HFF-Myc (cell line): Measurements from ENCODE around the gene SBF2.

ENCODE experiments used
- DNase-seq: peaks from one replicate; pipeline ENCODE4 v3.0.0-alpha.2; 2011; ENCODE audit warnings: low read depth; ENCODE audit errors: extremely low read depth
- H3K4me3 ChIP-seq: replicated peaks from 2 replicates; pipeline ENCODE4 v1.5.1; 2011; ENCODE audit warnings: low read depth, mild to moderate bottlenecking, control low read depth, low read length
- TF ChIP-seq, protein P1 (sequence below): IDR thresholded peaks from 2 replicates; pipeline ENCODE4 v1.5.1; 2012; ENCODE audit warnings: mild to moderate bottlenecking, low read depth, low read length, control low read depth; ENCODE audit errors: missing control alignments

The SBF2 gene

DNA sequence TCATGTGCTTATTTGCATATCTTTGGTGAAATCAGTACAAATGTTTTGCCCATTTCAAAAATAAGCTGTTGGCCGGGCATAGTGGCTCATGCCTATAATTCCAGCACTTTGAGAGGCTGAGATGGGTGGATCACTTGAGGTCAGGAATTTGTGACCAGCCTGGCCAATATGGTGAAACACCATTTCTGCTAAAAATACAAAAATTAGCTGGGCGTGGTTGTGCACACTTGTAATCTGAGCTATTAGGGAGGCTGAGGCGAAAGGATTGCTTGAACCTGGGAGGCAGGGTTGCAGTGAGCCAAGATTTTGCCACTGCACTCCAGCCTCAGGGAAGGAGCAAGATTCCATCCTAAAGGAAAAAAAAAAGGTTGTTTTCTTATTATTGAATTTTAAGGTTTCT is 494.1 kb downstream of the SBF2 start:
- TF ChIP-seq, protein P1, sequence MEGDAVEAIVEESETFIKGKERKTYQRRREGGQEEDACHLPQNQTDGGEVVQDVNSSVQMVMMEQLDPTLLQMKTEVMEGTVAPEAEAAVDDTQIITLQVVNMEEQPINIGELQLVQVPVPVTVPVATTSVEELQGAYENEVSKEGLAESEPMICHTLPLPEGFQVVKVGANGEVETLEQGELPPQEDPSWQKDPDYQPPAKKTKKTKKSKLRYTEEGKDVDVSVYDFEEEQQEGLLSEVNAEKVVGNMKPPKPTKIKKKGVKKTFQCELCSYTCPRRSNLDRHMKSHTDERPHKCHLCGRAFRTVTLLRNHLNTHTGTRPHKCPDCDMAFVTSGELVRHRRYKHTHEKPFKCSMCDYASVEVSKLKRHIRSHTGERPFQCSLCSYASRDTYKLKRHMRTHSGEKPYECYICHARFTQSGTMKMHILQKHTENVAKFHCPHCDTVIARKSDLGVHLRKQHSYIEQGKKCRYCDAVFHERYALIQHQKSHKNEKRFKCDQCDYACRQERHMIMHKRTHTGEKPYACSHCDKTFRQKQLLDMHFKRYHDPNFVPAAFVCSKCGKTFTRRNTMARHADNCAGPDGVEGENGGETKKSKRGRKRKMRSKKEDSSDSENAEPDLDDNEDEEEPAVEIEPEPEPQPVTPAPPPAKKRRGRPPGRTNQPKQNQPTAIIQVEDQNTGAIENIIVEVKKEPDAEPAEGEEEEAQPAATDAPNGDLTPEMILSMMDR, result no peak
- DNase-seq, result no peak
- no peak overlapping the region for H3K4me3 ChIP-seq

GRCh38 chr11:9797300-9797699 is 496.7 kb downstream of the SBF2 start:
- H3K4me3 ChIP-seq, result no peak overlapping the region
- DNase-seq, result no peak
- TF ChIP-seq, protein P1, result no peak

GRCh38 chr11:9796854-9797253 is 497.2 kb downstream of the SBF2 start:
- no peak for DNase-seq
- H3K4me3 ChIP-seq, result no peak overlapping the region
- TF ChIP-seq, protein P1, result no peak

DNA sequence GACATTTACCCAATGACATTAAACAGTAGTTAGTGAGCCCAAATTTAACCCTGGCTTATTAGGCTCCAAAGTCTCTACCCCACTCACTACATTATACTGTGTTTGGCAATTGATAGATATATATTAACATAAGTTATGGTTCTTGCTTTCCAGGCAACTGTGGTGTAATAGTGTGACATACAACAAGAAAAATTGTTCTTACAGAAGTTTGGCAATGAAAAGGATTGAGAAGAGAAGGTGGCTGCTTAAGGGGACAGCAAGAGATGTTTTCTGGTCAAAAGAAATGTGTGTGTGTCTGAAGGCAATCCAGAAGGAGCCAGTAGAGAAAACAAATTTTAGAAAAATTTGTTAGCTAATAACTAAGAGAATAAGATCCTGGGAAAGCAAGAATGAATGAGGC is 497.8 kb downstream of the SBF2 start:
- TF ChIP-seq, protein P1, result no peak
- DNase-seq, result no peak
- no peak overlapping the region for H3K4me3 ChIP-seq

DNA sequence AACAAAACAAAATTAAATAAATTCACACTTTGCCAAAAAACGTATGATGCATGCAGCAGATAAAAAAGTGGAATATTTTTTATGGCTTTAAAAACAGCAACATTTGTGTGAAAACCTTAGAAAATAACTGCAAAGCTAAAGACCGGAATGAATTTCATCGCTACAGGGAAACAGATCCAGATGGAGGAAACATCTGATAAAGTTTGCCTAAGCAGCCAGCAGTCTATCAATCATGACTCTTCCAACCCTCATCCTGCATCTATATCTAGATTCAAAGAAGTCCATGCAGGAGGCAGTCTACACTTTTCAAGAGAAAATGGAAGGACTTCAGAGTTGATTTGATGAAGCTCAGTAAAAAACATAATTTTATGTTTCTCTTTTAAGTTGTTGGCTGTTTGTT is 503.3 kb downstream of the SBF2 start:
- H3K4me3 ChIP-seq, result no peak overlapping the region
- no peak for DNase-seq
- TF ChIP-seq, protein P1, result no peak

DNA sequence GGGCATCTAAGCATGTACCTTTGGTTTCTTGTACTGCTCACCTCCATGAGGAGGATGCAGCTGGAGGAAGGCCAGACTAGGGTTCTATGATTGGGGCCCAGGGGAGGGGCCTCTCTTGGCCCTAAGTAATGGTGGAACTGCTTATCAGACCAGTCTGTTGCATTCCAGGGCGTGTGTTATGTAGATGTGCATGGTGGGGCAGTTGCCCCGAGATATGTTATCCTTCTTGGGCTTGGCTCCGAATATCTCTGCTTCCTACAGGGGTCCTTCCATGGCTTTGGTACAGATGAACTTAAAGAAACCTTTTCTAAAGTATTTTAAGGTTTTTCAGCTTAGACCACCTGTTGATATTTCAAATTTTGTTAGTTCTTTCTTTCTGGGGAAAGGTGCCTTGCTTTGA is 504.1 kb downstream of the SBF2 start:
- TF ChIP-seq, protein P1, result no peak
- no peak overlapping the region for H3K4me3 ChIP-seq

GRCh38 chr11:9787981-9788521 is 506.0 kb downstream of the SBF2 start:
- H3K4me3 ChIP-seq, result no peak overlapping the region
- peak; percentile 87 for DNase-seq
- TF ChIP-seq, protein P1, result no peak

More for the DNA sequence above, 504.1 kb downstream of the SBF2 start:
- DNase-seq, result no peak
